ENCODE data around the gene UBE2H. TPM values are rescaled to one million over a fixed set of nuclear protein-coding genes. Genes with fewer than 3 reads are reported as not detected.

UBE2H gene
- total and polyA plus RNA-seq, 4 donors, result 11.9 to 84.2 (median 23.7) TPM

DNA sequence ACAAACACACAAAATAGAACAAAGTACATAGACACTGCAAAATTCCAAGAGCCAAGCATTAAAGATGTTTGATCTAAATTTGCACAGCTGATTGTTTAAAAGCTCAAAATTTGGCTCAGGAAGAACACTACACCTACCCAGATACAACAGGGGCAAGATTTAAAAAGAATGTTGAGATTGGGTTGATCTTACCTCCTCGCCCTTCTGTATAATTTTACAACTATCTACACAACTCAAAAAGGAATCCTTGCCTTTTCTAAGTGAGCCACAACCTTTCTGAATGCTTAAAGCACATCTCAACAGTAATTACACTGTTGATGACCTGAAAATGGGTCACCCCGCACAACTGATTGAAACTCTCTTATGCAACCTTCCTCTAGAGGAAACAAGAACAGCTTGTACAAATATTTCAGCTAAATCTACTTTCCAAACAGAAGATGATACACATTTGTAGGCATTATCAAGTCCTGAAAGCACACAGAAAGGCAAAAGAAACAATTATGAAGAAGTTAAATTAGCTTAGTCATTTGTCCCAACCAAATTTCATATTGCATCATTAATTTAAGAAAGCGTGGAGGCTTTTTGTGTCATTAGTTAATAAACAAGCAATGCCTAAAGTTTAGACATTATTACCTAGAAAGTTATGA, 75.5 kb downstream of the UBE2H start (continued):
- TF ChIP-seq RXRA (IDR thresholded peaks at IDR 0.05), result peak; percentile 83 to 84
- peak in 1 of 2 donors; percentile 23 for TF ChIP-seq JUND (IDR thresholded peaks at IDR 0.05)
- TF ChIP-seq NR2F2 (IDR thresholded peaks at IDR 0.05), result no peak

DNA sequence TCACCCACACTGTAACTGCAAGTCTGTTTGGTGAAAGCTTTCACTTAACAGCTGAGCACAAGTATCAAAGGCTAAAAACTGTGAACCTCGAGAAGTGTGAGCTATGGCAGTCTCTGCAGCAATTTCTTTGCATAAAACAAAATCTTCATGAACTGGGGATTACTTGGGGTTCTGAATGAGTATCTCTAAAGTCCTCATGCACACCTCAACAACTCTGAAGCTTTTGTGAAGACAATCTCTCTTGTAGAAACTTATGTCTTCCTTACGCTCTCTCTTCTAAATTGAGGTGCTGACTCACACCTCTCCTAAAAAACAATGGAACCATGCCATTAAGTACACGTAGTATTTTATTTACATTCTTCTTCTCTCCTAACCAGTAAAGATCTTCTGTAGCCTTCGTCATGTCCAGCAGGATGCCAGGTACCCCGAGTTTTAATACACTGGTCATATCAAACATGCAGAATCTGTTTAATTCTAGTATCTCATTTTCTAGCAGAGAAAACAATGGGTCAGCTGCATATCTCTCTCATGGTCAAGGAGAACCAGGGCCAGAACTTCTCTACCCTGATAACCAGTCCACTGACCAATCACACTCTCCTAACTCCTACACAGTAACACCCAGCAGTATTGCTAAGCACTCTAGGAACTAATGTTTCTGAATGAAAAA, 76.9 kb downstream of the UBE2H start:
- Histone ChIP-seq H3K27ac (ENCODE audit: low read depth in 1 of 2, low read length in 2 of 2) (no peak overlapping the region), H3K27me3 (ENCODE audit: control insufficient read depth in 4 of 4, insufficient read depth in 4 of 4, low read length in 3 of 4) (no peaks in the 10 kb centered on the region), H3K9me3 (ENCODE audit: control insufficient read depth in 4 of 4, low read length in 3 of 4) (no peaks in the 10 kb centered on the region), H3K4me1 (ENCODE audit: control insufficient read depth in 4 of 4, insufficient read depth in 4 of 4, low read length in 3 of 4) (peaks cover 9 to 33% (median 31%) of the 10 kb centered on the region in 4 donors), H3K36me3 (ENCODE audit: control insufficient read depth in 4 of 4, insufficient read depth in 3 of 4, low read depth in 1 of 4, low read length in 3 of 4) (peaks cover 0 to 5% (median 3%) of the 10 kb centered on the region in 4 donors), H3K9ac (ENCODE audit: low read depth in 1 of 2, low read length in 2 of 2) (no peak overlapping the region), H3K4me3 (ENCODE audit: low read depth in 1 of 3, low read length in 3 of 3) (no peak overlapping the region)
- no peak for DNase-seq (ENCODE audit: low spot score)
- 78% methylated on average over 5 of the region's 5 CpGs for WGBS
- TF ChIP-seq, protein P1, sequence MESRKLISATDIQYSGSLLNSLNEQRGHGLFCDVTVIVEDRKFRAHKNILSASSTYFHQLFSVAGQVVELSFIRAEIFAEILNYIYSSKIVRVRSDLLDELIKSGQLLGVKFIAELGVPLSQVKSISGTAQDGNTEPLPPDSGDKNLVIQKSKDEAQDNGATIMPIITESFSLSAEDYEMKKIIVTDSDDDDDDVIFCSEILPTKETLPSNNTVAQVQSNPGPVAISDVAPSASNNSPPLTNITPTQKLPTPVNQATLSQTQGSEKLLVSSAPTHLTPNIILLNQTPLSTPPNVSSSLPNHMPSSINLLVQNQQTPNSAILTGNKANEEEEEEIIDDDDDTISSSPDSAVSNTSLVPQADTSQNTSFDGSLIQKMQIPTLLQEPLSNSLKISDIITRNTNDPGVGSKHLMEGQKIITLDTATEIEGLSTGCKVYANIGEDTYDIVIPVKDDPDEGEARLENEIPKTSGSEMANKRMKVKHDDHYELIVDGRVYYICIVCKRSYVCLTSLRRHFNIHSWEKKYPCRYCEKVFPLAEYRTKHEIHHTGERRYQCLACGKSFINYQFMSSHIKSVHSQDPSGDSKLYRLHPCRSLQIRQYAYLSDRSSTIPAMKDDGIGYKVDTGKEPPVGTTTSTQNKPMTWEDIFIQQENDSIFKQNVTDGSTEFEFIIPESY (IDR thresholded peaks at IDR 0.05), result no peak
- TF ChIP-seq SP1 (IDR thresholded peaks at IDR 0.05) (no peak), FOXA2 (IDR thresholded peaks at IDR 0.05) (no peak), HNF4A (conservative IDR thresholded peaks at IDR 0.05) (no peak), FOXA1 (IDR thresholded peaks at IDR 0.05) (no peak), JUND (IDR thresholded peaks at IDR 0.05) (no peak), HNF4G (IDR thresholded peaks at IDR 0.05) (no peak), NR2F2 (IDR thresholded peaks at IDR 0.05) (no peak), RXRA (IDR thresholded peaks at IDR 0.05) (no peak), GABPA (IDR thresholded peaks at IDR 0.05 in 1 of 2, conservative IDR thresholded peaks at IDR 0.05 in 1 of 2) (no peak), EGR1 (IDR thresholded peaks at IDR 0.05; ENCODE audit: low read depth in 2 of 2) (no peak), YY1 (IDR thresholded peaks at IDR 0.05) (no peak), TAF1 (conservative IDR thresholded peaks at IDR 0.05) (no peak), RAD21 (IDR thresholded peaks at IDR 0.05) (no peak)
- TF ChIP-seq, protein P2, sequence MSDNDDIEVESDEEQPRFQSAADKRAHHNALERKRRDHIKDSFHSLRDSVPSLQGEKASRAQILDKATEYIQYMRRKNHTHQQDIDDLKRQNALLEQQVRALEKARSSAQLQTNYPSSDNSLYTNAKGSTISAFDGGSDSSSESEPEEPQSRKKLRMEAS (IDR thresholded peaks at IDR 0.05), result no peak
- TF ChIP-seq, protein P3, sequence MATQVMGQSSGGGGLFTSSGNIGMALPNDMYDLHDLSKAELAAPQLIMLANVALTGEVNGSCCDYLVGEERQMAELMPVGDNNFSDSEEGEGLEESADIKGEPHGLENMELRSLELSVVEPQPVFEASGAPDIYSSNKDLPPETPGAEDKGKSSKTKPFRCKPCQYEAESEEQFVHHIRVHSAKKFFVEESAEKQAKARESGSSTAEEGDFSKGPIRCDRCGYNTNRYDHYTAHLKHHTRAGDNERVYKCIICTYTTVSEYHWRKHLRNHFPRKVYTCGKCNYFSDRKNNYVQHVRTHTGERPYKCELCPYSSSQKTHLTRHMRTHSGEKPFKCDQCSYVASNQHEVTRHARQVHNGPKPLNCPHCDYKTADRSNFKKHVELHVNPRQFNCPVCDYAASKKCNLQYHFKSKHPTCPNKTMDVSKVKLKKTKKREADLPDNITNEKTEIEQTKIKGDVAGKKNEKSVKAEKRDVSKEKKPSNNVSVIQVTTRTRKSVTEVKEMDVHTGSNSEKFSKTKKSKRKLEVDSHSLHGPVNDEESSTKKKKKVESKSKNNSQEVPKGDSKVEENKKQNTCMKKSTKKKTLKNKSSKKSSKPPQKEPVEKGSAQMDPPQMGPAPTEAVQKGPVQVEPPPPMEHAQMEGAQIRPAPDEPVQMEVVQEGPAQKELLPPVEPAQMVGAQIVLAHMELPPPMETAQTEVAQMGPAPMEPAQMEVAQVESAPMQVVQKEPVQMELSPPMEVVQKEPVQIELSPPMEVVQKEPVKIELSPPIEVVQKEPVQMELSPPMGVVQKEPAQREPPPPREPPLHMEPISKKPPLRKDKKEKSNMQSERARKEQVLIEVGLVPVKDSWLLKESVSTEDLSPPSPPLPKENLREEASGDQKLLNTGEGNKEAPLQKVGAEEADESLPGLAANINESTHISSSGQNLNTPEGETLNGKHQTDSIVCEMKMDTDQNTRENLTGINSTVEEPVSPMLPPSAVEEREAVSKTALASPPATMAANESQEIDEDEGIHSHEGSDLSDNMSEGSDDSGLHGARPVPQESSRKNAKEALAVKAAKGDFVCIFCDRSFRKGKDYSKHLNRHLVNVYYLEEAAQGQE (IDR thresholded peaks at IDR 0.05), result no peak
- TF ChIP-seq, protein P4, sequence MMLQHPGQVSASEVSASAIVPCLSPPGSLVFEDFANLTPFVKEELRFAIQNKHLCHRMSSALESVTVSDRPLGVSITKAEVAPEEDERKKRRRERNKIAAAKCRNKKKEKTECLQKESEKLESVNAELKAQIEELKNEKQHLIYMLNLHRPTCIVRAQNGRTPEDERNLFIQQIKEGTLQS (IDR thresholded peaks at IDR 0.05), result no peak
- TF ChIP-seq, protein P5, sequence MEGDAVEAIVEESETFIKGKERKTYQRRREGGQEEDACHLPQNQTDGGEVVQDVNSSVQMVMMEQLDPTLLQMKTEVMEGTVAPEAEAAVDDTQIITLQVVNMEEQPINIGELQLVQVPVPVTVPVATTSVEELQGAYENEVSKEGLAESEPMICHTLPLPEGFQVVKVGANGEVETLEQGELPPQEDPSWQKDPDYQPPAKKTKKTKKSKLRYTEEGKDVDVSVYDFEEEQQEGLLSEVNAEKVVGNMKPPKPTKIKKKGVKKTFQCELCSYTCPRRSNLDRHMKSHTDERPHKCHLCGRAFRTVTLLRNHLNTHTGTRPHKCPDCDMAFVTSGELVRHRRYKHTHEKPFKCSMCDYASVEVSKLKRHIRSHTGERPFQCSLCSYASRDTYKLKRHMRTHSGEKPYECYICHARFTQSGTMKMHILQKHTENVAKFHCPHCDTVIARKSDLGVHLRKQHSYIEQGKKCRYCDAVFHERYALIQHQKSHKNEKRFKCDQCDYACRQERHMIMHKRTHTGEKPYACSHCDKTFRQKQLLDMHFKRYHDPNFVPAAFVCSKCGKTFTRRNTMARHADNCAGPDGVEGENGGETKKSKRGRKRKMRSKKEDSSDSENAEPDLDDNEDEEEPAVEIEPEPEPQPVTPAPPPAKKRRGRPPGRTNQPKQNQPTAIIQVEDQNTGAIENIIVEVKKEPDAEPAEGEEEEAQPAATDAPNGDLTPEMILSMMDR (IDR thresholded peaks at IDR 0.05; ENCODE audit: low read depth, low read length, missing input control), result no peak
